ENCODE data around the gene ACSL3. TPM values are rescaled to one million over a fixed set of nuclear protein-coding genes. Genes with fewer than 3 reads are reported as not detected.

Gene ACSL3
- polyA plus RNA-seq, 1 experiment = 88.9 TPM

GRCh38 chr2:222944971-222945740, 84.3 kb downstream of the ACSL3 start:
- ChIA-PET POLR2A (no interaction called here), CTCF (interaction anchor here (0.6 to 2.0 kb wide), 6 partner anchors 14 to 255 kb away, joined by 3 to 7 read pairs (median 4); no protein-coding TSS in a partner anchor)
- DNase-seq (ENCODE audit: low read depth, low spot score) = no peak
- no peaks in the 10 kb centered on the region for H3K27me3 ChIP-seq (ENCODE audit: control insufficient read depth, insufficient read depth, low read length)
- TF ChIP-seq, protein P1, sequence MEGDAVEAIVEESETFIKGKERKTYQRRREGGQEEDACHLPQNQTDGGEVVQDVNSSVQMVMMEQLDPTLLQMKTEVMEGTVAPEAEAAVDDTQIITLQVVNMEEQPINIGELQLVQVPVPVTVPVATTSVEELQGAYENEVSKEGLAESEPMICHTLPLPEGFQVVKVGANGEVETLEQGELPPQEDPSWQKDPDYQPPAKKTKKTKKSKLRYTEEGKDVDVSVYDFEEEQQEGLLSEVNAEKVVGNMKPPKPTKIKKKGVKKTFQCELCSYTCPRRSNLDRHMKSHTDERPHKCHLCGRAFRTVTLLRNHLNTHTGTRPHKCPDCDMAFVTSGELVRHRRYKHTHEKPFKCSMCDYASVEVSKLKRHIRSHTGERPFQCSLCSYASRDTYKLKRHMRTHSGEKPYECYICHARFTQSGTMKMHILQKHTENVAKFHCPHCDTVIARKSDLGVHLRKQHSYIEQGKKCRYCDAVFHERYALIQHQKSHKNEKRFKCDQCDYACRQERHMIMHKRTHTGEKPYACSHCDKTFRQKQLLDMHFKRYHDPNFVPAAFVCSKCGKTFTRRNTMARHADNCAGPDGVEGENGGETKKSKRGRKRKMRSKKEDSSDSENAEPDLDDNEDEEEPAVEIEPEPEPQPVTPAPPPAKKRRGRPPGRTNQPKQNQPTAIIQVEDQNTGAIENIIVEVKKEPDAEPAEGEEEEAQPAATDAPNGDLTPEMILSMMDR (IDR thresholded peaks at IDR 0.05; ENCODE audit: low read depth, low read length) = no peak
- H3K4me3 ChIP-seq (ENCODE audit: low read depth, low read length) = no peak overlapping the region
- no peaks in the 10 kb centered on the region for H3K9me3 ChIP-seq (ENCODE audit: control insufficient read depth, insufficient read depth, low read length)
- H3K27ac ChIP-seq (ENCODE audit: low read depth, low read length) = no peak overlapping the region

GRCh38 chr2:222945887-222946286, 85.1 kb downstream of the ACSL3 start:
- ChIA-PET POLR2A (interaction anchor here (0.5 kb wide), 1 partner anchor 885 kb away, joined by 5 read pairs; no protein-coding TSS in a partner anchor), CTCF (no interaction called here)
- TF ChIP-seq, protein P1 (IDR thresholded peaks at IDR 0.05; ENCODE audit: low read depth, low read length) = no peak
- Histone ChIP-seq H3K4me3 (ENCODE audit: low read depth, low read length) (no peak overlapping the region), H3K27me3 (ENCODE audit: control insufficient read depth, insufficient read depth, low read length) (no peaks in the 10 kb centered on the region), H3K9me3 (ENCODE audit: control insufficient read depth, insufficient read depth, low read length) (no peaks in the 10 kb centered on the region), H3K27ac (ENCODE audit: low read depth, low read length) (no peak overlapping the region)
- DNase-seq (ENCODE audit: low read depth, low spot score) = no peak

DNA sequence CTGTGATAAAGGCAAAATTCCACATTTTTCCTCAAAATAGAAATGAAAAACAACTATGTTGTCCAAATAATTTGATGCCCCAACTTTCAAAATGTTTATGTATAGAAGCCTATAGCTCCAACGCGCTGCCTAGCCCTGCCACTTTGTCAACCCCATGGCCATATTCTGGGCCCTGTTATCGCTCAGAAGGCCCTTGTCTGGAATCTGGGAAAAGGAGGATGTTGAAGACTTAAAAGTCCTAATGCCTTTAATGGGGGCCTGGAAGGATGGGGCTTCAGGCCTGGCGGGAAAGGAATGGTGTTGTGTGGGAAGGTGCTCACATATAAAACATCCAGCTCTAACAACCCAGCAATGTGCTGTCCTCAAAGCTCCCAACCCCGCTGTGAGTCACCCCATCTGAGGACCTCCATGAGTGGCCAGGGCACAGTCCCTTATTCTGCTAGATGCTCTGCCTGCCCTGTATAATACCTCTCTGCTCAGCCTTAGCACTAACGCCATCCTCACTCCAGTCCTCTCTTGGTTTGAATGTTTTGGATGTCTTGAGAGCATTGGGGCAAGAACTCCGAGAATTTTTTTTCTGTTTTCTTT, 86.0 kb downstream of the ACSL3 start:
- DNase-seq (ENCODE audit: low read depth, low spot score) = no peak
- H3K4me3 ChIP-seq (ENCODE audit: low read depth, low read length) = no peak overlapping the region
- TF ChIP-seq, protein P1 (IDR thresholded peaks at IDR 0.05; ENCODE audit: low read depth, low read length) = no peak
- no peaks in the 10 kb centered on the region for H3K9me3 ChIP-seq (ENCODE audit: control insufficient read depth, insufficient read depth, low read length)
- no peaks in the 10 kb centered on the region for H3K27me3 ChIP-seq (ENCODE audit: control insufficient read depth, insufficient read depth, low read length)
- ChIA-PET CTCF (interaction anchor here (2.0 kb wide), 1 partner anchor 25 kb away, joined by 8 read pairs; no protein-coding TSS in a partner anchor), POLR2A (no interaction called here)
- no peak overlapping the region for H3K27ac ChIP-seq (ENCODE audit: low read depth, low read length)

GRCh38 chr2:222949073-222949472, 88.2 kb downstream of the ACSL3 start:
- Histone ChIP-seq H3K27ac (ENCODE audit: low read depth, low read length) (no peak overlapping the region), H3K4me3 (ENCODE audit: low read depth, low read length) (no peak overlapping the region), H3K27me3 (ENCODE audit: control insufficient read depth, insufficient read depth, low read length) (no peaks in the 10 kb centered on the region), H3K9me3 (ENCODE audit: control insufficient read depth, insufficient read depth, low read length) (no peaks in the 10 kb centered on the region)
- ChIA-PET POLR2A (no interaction called here), CTCF (interaction anchor here (1.0 to 3.9 kb wide), 4 partner anchors 9 to 849 kb away, joined by 3 to 26 read pairs (median 9); no protein-coding TSS in a partner anchor)
- DNase-seq (ENCODE audit: low read depth, low spot score) = no peak
- TF ChIP-seq, protein P1 (IDR thresholded peaks at IDR 0.05; ENCODE audit: low read depth, low read length) = no peak

Measured in AG04450 (cell line).